Testis (tissue), 2 donors: ENCODE data around the gene HDGFL2.

Source experiments
- CTCF ChIP-seq, 3 experiments: fragments of 450-650 bp in 2 of 3; fragments of 200-600 bp in 1 of 3; sonication (generic) in 1 of 3; IDR thresholded peaks; one replicate each; pipeline ENCODE4 v1.5.1; 2016 to 2019; ENCODE audit warnings: antibody characterized with exemption in 3 of 3, mild to moderate bottlenecking in 2 of 3, moderate library complexity in 1 of 3
- POLR2A ChIP-seq: fragments of 450-650 bp; IDR thresholded peaks from one replicate; pipeline ENCODE4 v1.6.1; 2017; ENCODE audit warnings: antibody characterized with exemption, mild to moderate bottlenecking, moderate library complexity

GRCh38 chr19:4436231-4436630, 35.9 kb upstream of the HDGFL2 start:
- TF ChIP-seq CTCF (IDR thresholded peaks at IDR 0.05) (no peak), POLR2A (no peak)
